H1 (cell line): ENCODE results near the gene NUDT3. TPM values are rescaled to one million over a fixed set of nuclear protein-coding genes. Genes with fewer than 3 reads are reported as not detected.

ENCODE experiments used
- CTCF ChIA-PET: fragments of 300-600 bp; sonication (Branson Sonifier 250); formaldehyde crosslinking; loops from one replicate; lab custom pipeline; 2021; ENCODE audit not compliant: partially characterized antibody; lab: Charles Lee
- POLR2A ChIA-PET: fragments of 300-600 bp; sonication (Branson Sonifier 250); formaldehyde crosslinking; loops from one replicate; lab custom pipeline; 2021; ENCODE audit warnings: inconsistent platforms; ENCODE audit not compliant: partially characterized antibody; lab: Charles Lee
- DNase-seq, 2 experiments: peaks; one replicate each; pipeline versions ENCODE4 v3.0.0 to v3.0.0-alpha.2; 2010 to 2022; ENCODE audit warnings: low spot score in 2 of 2, low read depth in 1 of 2, mixed read lengths in 1 of 2
- FAIRE-seq: peaks from 2 replicates; lab custom pipeline; 2011; peaks lifted over from hg19 to GRCh38; lab: Jason Lieb, UNC
- H2AFZ ChIP-seq: 2 replicates; pipeline ENCODE4 v1.8.1; 2012; ENCODE audit warnings: low read length, inconsistent platforms
- H2AK5ac ChIP-seq: 2 replicates; pipeline ENCODE4 v1.6.1; 2013; ENCODE audit warnings: low read depth, low read length
- H2BK120ac ChIP-seq: replicated peaks from 2 replicates; pipeline ENCODE3; 2013; ENCODE audit warnings: low read depth, low read length, inconsistent platforms
- H2BK12ac ChIP-seq: 2 replicates; pipeline ENCODE4 v1.6.1; 2013; ENCODE audit warnings: low read depth, low read length
- H2BK15ac ChIP-seq: 2 replicates; pipeline ENCODE4 v1.6.1; 2013; ENCODE audit warnings: low read length
- H2BK20ac ChIP-seq: 2 replicates; pipeline ENCODE4 v1.6.1; 2013; ENCODE audit warnings: low read length
- H2BK5ac ChIP-seq: 2 replicates; pipeline ENCODE4 v1.6.1; 2013; ENCODE audit warnings: low read depth, low read length
- H3K14ac ChIP-seq: 2 replicates; pipeline ENCODE4 v1.6.1; 2013; ENCODE audit warnings: inconsistent platforms; ENCODE audit not compliant: insufficient read length
- H3K18ac ChIP-seq: 2 replicates; pipeline ENCODE4 v1.6.1; 2013; ENCODE audit warnings: low read length; ENCODE audit errors: extremely low read depth
- H3K23ac ChIP-seq: 2 replicates; pipeline ENCODE4 v1.6.1; 2013; ENCODE audit warnings: inconsistent platforms; ENCODE audit not compliant: insufficient read length
- H3K23me2 ChIP-seq: 2 replicates; pipeline ENCODE4 v1.6.1; 2013; ENCODE audit warnings: low read depth, low read length
- H3K27ac ChIP-seq: 2 replicates; pipeline ENCODE4 v1.6.1; 2011; ENCODE audit warnings: low read depth, low read length, inconsistent platforms
- H3K27me3 ChIP-seq, 4 experiments: replicated peaks in 1 of 4; 1 replicate in 1 of 4; 2 replicates in 3 of 4; pipeline versions ENCODE4 v1.6.1 to v1.8.1; 2011 to 2013; ENCODE audit warnings: low read length in 3 of 4, mild to moderate bottlenecking in 3 of 4, inconsistent platforms in 2 of 4, mixed read lengths in 2 of 4, moderate library complexity in 1 of 4; ENCODE audit not compliant: control insufficient read depth in 3 of 4, insufficient read depth in 3 of 4; ENCODE audit errors: extremely low read depth in 1 of 4
- H3K36me3 ChIP-seq, 4 experiments: 2 replicates each; pipeline versions ENCODE4 v1.6.1 to v1.8.1; 2011 to 2013; ENCODE audit warnings: mild to moderate bottlenecking in 4 of 4, low read length in 3 of 4, moderate library complexity in 2 of 4, control low read depth in 1 of 4, inconsistent platforms in 1 of 4; ENCODE audit not compliant: insufficient read depth in 4 of 4, control insufficient read depth in 2 of 4
- H3K4ac ChIP-seq: replicated peaks from 2 replicates; pipeline ENCODE3; 2013; ENCODE audit warnings: low read length, low read depth, mixed read lengths, inconsistent platforms; ENCODE audit not compliant: insufficient read length
- H3K4me1 ChIP-seq, 4 experiments: replicated peaks in 1 of 4; 1 replicate in 1 of 4; 2 replicates in 3 of 4; pipeline versions ENCODE4 v1.6.1 to v1.8.1; 2011 to 2013; ENCODE audit warnings: low read length in 3 of 4, inconsistent platforms in 2 of 4, mixed read lengths in 1 of 4; ENCODE audit not compliant: insufficient read depth in 4 of 4, control insufficient read depth in 3 of 4
- H3K4me2 ChIP-seq, 2 experiments: 2 replicates each; pipeline versions ENCODE4 v1.6.1 to v1.8.1; 2011 to 2013; ENCODE audit warnings: low read depth in 2 of 2, low read length in 2 of 2, control low read depth in 1 of 2, inconsistent platforms in 1 of 2, mild to moderate bottlenecking in 1 of 2; ENCODE audit not compliant: insufficient read depth in 1 of 2
- H3K4me3 ChIP-seq, 4 experiments: fragments of 200-600, 300-600 bp in 1 of 4; sonication (generic), shearing (Covaris generic), sonication (Bioruptor Twin) in 1 of 4; 2 replicates each; pipeline versions ENCODE4 v1.5.1 to v1.8.1; 2011 to 2016; ENCODE audit warnings: low read length in 4 of 4, low read depth in 3 of 4, control low read depth in 2 of 4, inconsistent platforms in 2 of 4, mild to moderate bottlenecking in 2 of 4, mixed read lengths in 1 of 4, moderate library complexity in 1 of 4; ENCODE audit not compliant: insufficient read depth in 2 of 4; ENCODE audit errors: extremely low read depth in 1 of 4
- H3K56ac ChIP-seq: replicated peaks from 2 replicates; pipeline ENCODE3; 2013; ENCODE audit warnings: low read depth, mild to moderate bottlenecking, mixed read lengths, low read length, inconsistent platforms; ENCODE audit not compliant: insufficient read length
- H3K79me1 ChIP-seq: 2 replicates; pipeline ENCODE4 v1.6.1; 2013; ENCODE audit warnings: low read depth, low read length, control low read depth
- H3K79me2 ChIP-seq, 2 experiments: 2 replicates each; pipeline versions ENCODE4 v1.6.1 to v1.8.1; 2012 to 2013; ENCODE audit warnings: low read length in 2 of 2, mild to moderate bottlenecking in 2 of 2, inconsistent platforms in 1 of 2; ENCODE audit not compliant: insufficient read depth in 2 of 2, control insufficient read depth in 1 of 2
- H3K9ac ChIP-seq, 4 experiments: replicated peaks in 1 of 4; 1 replicate in 1 of 4; 2 replicates in 3 of 4; pipeline versions ENCODE4 v1.6.1 to v1.8.1; 2011 to 2013; ENCODE audit warnings: low read depth in 3 of 4, low read length in 3 of 4, control low read depth in 2 of 4, mild to moderate bottlenecking in 2 of 4, moderate library complexity in 2 of 4, inconsistent platforms in 1 of 4; ENCODE audit errors: extremely low read depth in 1 of 4
- H3K9me3 ChIP-seq, 2 experiments: 2 replicates each; pipeline versions ENCODE4 v1.6.1 to v1.8.1; 2012 to 2013; ENCODE audit warnings: mild to moderate bottlenecking in 2 of 2, moderate library complexity in 2 of 2, control low read depth in 1 of 2, inconsistent platforms in 1 of 2, low read depth in 1 of 2, low read length in 1 of 2, mixed read lengths in 1 of 2; ENCODE audit not compliant: insufficient read depth in 2 of 2
- H4K20me1 ChIP-seq, 2 experiments: replicated peaks in 1 of 2; 2 replicates each; pipeline versions ENCODE3 to v1.8.1; 2011 to 2013; ENCODE audit warnings: inconsistent platforms in 2 of 2, low read length in 2 of 2, mild to moderate bottlenecking in 1 of 2; ENCODE audit not compliant: insufficient read depth in 2 of 2, control insufficient read depth in 1 of 2
- H4K5ac ChIP-seq: 2 replicates; pipeline ENCODE4 v1.6.1; 2013; ENCODE audit warnings: low read length, low read depth, mixed read lengths, inconsistent platforms; ENCODE audit not compliant: insufficient read length
- H4K8ac ChIP-seq: 2 replicates; pipeline ENCODE4 v1.8.0; 2013; ENCODE audit warnings: mild to moderate bottlenecking, moderate library complexity, low read length, inconsistent platforms; ENCODE audit not compliant: insufficient read depth; ENCODE audit errors: extremely low read depth
- H4K91ac ChIP-seq: replicated peaks from 2 replicates; pipeline ENCODE3; 2013; ENCODE audit warnings: low read length, mixed read lengths, inconsistent platforms; ENCODE audit not compliant: insufficient read length
- BRCA1 ChIP-seq: IDR thresholded peaks from 2 replicates; pipeline ENCODE4 v1.6.1; 2012; ENCODE audit warnings: low read depth, low read length, improper control_type of control experiment
- CHD1 ChIP-seq: IDR thresholded peaks from 2 replicates; pipeline ENCODE4 v1.6.1; 2012; ENCODE audit warnings: low read depth, low read length, improper control_type of control experiment
- CTBP2 ChIP-seq: IDR thresholded peaks from 2 replicates; pipeline ENCODE4 v1.7.0; 2011; ENCODE audit warnings: borderline replicate concordance, mild to moderate bottlenecking, moderate library complexity, mixed read lengths, low read length; ENCODE audit not compliant: insufficient read depth, insufficient read length
- NANOG ChIP-seq: IDR thresholded peaks from 2 replicates; pipeline ENCODE4 v1.6.1; 2011; ENCODE audit warnings: low read length, low read depth, mild to moderate bottlenecking, inconsistent platforms; ENCODE audit not compliant: insufficient read depth, poor library complexity, severe bottlenecking
- NRF1 ChIP-seq: IDR thresholded peaks from 2 replicates; pipeline ENCODE4 v1.6.1; 2011; ENCODE audit warnings: mild to moderate bottlenecking, low read depth, low read length, improper control_type of control experiment
- SAP30 ChIP-seq: fragments of 300-600 bp; sonication (generic); IDR thresholded peaks from 2 replicates; pipeline ENCODE4 v1.7.1; 2012; ENCODE audit warnings: low read length, moderate library complexity, mild to moderate bottlenecking, inconsistent platforms; ENCODE audit not compliant: insufficient read depth, insufficient replicate concordance
- SIX5 ChIP-seq: IDR thresholded peaks from 2 replicates; pipeline ENCODE4 v1.6.1; 2011; ENCODE audit warnings: mild to moderate bottlenecking, low read depth, low read length
- SRF ChIP-seq: IDR thresholded peaks from 2 replicates; pipeline ENCODE4 v1.6.1; 2011; ENCODE audit warnings: mild to moderate bottlenecking, low read depth, low read length, moderate library complexity
- TAF1 ChIP-seq: IDR thresholded peaks from 2 replicates; pipeline ENCODE4 v1.6.1; 2011; ENCODE audit warnings: mild to moderate bottlenecking, low read depth, low read length
- TCF12 ChIP-seq: IDR thresholded peaks from 2 replicates; pipeline ENCODE4 v1.6.1; 2011; ENCODE audit warnings: low read depth, mild to moderate bottlenecking, low read length
- ZNF274 ChIP-seq: IDR thresholded peaks from 2 replicates; pipeline ENCODE4 v1.7.0; 2012; ENCODE audit warnings: low read length, borderline replicate concordance; ENCODE audit errors: extremely low read depth
- WGBS, 2 experiments: shearing (Covaris generic) in 1 of 2; methylation state at CpG; one replicate each; pipeline versions ENCODE4 v1.1.6 to v1.1.7; 2013 to 2015; ENCODE audit warnings: low lambda C conversion rate in 2 of 2, mixed read lengths in 2 of 2, inconsistent platforms in 1 of 2, low coverage in 1 of 2, missing lambda C conversion rate in 1 of 2; ENCODE audit not compliant: insufficient replicate concordance in 2 of 2, insufficient coverage in 1 of 2, insufficient read length in 1 of 2; ENCODE audit errors: extremely low coverage in 1 of 2, missing lambda C conversion rate in 1 of 2; 5-methylcytosine and 5-hydroxymethylcytosine counted together
- polyA plus RNA-seq, 7 experiments: library from polyadenylated mRNA; depleted of rRNA in 3 of 7; stranded (reverse) in 5 of 7; unstranded in 2 of 7; fragments of >200 nt in 5 of 7; fragments of 200-250 nt in 2 of 7; gene quantifications; 1 replicate in 5 of 7; 2 replicates in 1 of 7; 4 replicates in 1 of 7; pipeline versions ENCODE4 v1.2.1 to v1.2.3, GENCODE V29; 2011 to 2013; ENCODE audit warnings: missing spikeins in 2 of 7, mixed read lengths in 2 of 7
- total RNA-seq: library from RNA; stranded (reverse); fragmentation: NEBNext Ultra II Directional; extraction: Animal tissue kit (Norgen Biotek cat#: 25700); gene quantifications from 2 replicates; pipeline ENCODE4 v1.2.1, GENCODE V29; 2021

Gene NUDT3
- total and polyA plus RNA-seq, 2 of the 8 experiments (the other 6 are each of a cell fraction or from before 2014, with no cell fraction given), result 14.1 to 36.9 TPM

GRCh38 chr6:34381081-34381480 is 11.4 kb downstream of the NUDT3 start:
- Histone ChIP-seq H3K4me3 (no peak overlapping the region), H2BK120ac (no peak overlapping the region), H3K9me3 (no peaks in the 10 kb centered on the region), H2BK20ac (no peak overlapping the region), H4K91ac (no peak overlapping the region), H2BK15ac (no peak overlapping the region), H3K9ac (no peak overlapping the region), H2BK12ac (no peak overlapping the region), H3K4ac (no peak overlapping the region), H3K36me3 (no peaks in the 10 kb centered on the region), H3K4me2 (no peak overlapping the region), H3K23ac (no peak overlapping the region), H3K14ac (no peak overlapping the region), H4K5ac (no peak overlapping the region), H2AFZ (no peak overlapping the region), H3K23me2 (peaks cover 4% of the 10 kb centered on the region; the same call in 1 of the 2 replicates), H2BK5ac (no peak overlapping the region), H4K20me1 (peaks cover 0 to 11% of the 10 kb centered on the region in 2 experiments), H2AK5ac (no peak overlapping the region), H3K79me2 (peaks cover 0 to 95% of the 10 kb centered on the region in 2 experiments; a peak in 2 of 4 replicates), H3K4me1 (peaks cover 0 to 13% (median 7%) of the 10 kb centered on the region in 4 experiments; a peak in 5 of 7 replicates), H3K56ac (no peak overlapping the region), H4K8ac (no peak overlapping the region), H3K18ac (no peak overlapping the region), H3K27ac (no peak overlapping the region), H3K27me3 (no peaks in the 10 kb centered on the region), H3K79me1 (peaks cover 15% of the 10 kb centered on the region)
- FAIRE-seq, result no peak
- ChIA-PET POLR2A (interaction anchor here (0.7 to 2.3 kb wide), 5 partner anchors 10 to 134 kb away, joined by 3 to 9 read pairs (median 6); partner anchors contain the start of gene RPS10), CTCF (interaction anchor here (1.0 to 1.1 kb wide), 3 partner anchors 12 to 218 kb away, joined by 3 to 5 read pairs (median 4); no protein-coding TSS in a partner anchor)
- TF ChIP-seq SRF (no peak), CHD1 (no peak), ZNF274 (no peak), SIX5 (no peak), NRF1 (no peak), TAF1 (no peak), SAP30 (no peak), TCF12 (no peak), NANOG (no peak), BRCA1 (no peak), CTBP2 (no peak)
- DNase-seq, result no peak
- 90% methylated on average over 5 of the region's 5 CpGs; no CpG with 5 or more reads in 1 of the 2 experiments for WGBS, 2 experiments
